Panc1 (cell line): Measurements from ENCODE around the gene CDR2L.

Experiments
- POLR2AphosphoS5 ChIP-seq: IDR thresholded peaks from 2 replicates; pipeline ENCODE4 v1.6.1; 2012; ENCODE audit warnings: mild to moderate bottlenecking, low read depth, low read length, moderate library complexity
- TF ChIP-seq, protein P1 (sequence below): fragments of 450-650 bp; IDR thresholded peaks from 2 replicates; pipeline ENCODE4 v1.5.1; 2017; ENCODE audit warnings: mild to moderate bottlenecking
- TF ChIP-seq, protein P2 (sequence below), 2 experiments: IDR thresholded peaks; 2 replicates each; pipeline ENCODE4 v1.6.1; 2011 to 2012; ENCODE audit warnings: low read depth in 2 of 2, control low read depth in 1 of 2, low read length in 1 of 2, mild to moderate bottlenecking in 1 of 2, moderate library complexity in 1 of 2; ENCODE audit not compliant: insufficient read depth in 1 of 2

DNA sequence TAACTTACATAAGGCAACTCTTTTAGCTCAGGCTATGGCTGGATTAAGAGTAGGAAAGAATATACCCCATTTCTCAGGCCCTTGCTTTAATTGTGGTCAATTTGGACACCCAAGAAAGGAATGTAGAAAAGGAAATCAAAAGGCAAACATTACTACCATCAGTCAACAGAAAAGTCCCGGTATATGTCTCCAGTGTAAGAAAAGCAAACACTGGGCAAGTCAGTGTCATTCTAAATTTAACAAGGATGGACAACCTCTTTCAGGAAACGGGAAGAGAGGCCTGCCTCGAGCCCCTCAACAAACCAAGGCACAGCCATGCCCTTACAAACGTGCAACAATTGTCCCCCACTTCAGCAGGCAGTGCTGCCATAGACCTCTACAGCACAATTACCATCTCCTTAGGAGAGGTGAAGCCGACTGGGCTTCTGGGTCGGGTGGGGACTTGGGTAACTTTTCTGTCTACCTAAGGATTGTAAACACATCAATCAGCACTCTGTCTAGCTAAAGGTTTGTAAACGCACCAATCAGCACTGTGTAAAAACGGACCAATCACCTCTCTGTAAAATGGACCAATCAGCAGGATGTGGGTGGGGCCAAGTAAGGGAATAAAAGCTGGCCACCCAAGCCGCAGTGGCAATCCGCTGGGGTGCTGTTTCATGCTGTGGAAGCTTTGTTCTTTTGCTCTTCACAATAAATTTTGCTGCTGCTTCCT is 37.4 kb downstream of the CDR2L start:
- TF ChIP-seq, protein P1, sequence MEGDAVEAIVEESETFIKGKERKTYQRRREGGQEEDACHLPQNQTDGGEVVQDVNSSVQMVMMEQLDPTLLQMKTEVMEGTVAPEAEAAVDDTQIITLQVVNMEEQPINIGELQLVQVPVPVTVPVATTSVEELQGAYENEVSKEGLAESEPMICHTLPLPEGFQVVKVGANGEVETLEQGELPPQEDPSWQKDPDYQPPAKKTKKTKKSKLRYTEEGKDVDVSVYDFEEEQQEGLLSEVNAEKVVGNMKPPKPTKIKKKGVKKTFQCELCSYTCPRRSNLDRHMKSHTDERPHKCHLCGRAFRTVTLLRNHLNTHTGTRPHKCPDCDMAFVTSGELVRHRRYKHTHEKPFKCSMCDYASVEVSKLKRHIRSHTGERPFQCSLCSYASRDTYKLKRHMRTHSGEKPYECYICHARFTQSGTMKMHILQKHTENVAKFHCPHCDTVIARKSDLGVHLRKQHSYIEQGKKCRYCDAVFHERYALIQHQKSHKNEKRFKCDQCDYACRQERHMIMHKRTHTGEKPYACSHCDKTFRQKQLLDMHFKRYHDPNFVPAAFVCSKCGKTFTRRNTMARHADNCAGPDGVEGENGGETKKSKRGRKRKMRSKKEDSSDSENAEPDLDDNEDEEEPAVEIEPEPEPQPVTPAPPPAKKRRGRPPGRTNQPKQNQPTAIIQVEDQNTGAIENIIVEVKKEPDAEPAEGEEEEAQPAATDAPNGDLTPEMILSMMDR = no peak
- no peak for TF ChIP-seq POLR2AphosphoS5
- TF ChIP-seq, protein P2, sequence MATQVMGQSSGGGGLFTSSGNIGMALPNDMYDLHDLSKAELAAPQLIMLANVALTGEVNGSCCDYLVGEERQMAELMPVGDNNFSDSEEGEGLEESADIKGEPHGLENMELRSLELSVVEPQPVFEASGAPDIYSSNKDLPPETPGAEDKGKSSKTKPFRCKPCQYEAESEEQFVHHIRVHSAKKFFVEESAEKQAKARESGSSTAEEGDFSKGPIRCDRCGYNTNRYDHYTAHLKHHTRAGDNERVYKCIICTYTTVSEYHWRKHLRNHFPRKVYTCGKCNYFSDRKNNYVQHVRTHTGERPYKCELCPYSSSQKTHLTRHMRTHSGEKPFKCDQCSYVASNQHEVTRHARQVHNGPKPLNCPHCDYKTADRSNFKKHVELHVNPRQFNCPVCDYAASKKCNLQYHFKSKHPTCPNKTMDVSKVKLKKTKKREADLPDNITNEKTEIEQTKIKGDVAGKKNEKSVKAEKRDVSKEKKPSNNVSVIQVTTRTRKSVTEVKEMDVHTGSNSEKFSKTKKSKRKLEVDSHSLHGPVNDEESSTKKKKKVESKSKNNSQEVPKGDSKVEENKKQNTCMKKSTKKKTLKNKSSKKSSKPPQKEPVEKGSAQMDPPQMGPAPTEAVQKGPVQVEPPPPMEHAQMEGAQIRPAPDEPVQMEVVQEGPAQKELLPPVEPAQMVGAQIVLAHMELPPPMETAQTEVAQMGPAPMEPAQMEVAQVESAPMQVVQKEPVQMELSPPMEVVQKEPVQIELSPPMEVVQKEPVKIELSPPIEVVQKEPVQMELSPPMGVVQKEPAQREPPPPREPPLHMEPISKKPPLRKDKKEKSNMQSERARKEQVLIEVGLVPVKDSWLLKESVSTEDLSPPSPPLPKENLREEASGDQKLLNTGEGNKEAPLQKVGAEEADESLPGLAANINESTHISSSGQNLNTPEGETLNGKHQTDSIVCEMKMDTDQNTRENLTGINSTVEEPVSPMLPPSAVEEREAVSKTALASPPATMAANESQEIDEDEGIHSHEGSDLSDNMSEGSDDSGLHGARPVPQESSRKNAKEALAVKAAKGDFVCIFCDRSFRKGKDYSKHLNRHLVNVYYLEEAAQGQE (IDR thresholded peaks at IDR 0.05; ENCODE audit: insufficient read depth in 1 of 2, low read depth in 2 of 2, low read length in 1 of 2) = no peak
